Bone marrow (tissue), 2 donors: Measurements from ENCODE around the gene AHDC1.

Source experiments
- DNase-seq, 2 donors: peaks; one replicate each; lab custom pipeline; 2025; lab: John Stamatoyannopoulos, UW

AHDC1 gene

GRCh38 chr1:27597516-27598294 lies 6.2 kb downstream of the AHDC1 start:
- no peak for DNase-seq

- DNase-seq: no peak
Measured at GRCh38 chr1:27596986-27597385, 7.0 kb downstream of the AHDC1 start.

GRCh38 chr1:27596261-27596660 lies 7.7 kb downstream of the AHDC1 start:
- DNase-seq: no peak

- no peak for DNase-seq
Measured at GRCh38 chr1:27595597-27595996, 8.3 kb downstream of the AHDC1 start.

GRCh38 chr1:27594564-27595510 lies 9.1 kb downstream of the AHDC1 start:
- peak in 1 of 2 donors; percentile 67 for DNase-seq

GRCh38 chr1:27593678-27594563 lies 10.0 kb downstream of the AHDC1 start:
- DNase-seq: no peak

GRCh38 chr1:27592931-27593677 lies 10.8 kb downstream of the AHDC1 start:
- no peak for DNase-seq

- DNase-seq: no peak
Measured at GRCh38 chr1:27592232-27592930, 11.6 kb downstream of the AHDC1 start.

GRCh38 chr1:27591622-27592021 lies 12.3 kb downstream of the AHDC1 start:
- no peak for DNase-seq

GRCh38 chr1:27590917-27591508 lies 12.9 kb downstream of the AHDC1 start:
- no peak for DNase-seq

- no peak for DNase-seq
Measured at GRCh38 chr1:27589841-27590426, 14.0 kb downstream of the AHDC1 start.

GRCh38 chr1:27589441-27589840 lies 14.5 kb downstream of the AHDC1 start:
- no peak for DNase-seq

GRCh38 chr1:27588256-27589232 lies 15.4 kb downstream of the AHDC1 start:
- DNase-seq: no peak

GRCh38 chr1:27585684-27586083 lies 18.3 kb downstream of the AHDC1 start:
- DNase-seq: no peak

GRCh38 chr1:27584453-27584852 lies 19.5 kb downstream of the AHDC1 start:
- DNase-seq: no peak

GRCh38 chr1:27583479-27583878 lies 20.5 kb downstream of the AHDC1 start:
- no peak for DNase-seq

GRCh38 chr1:27581823-27582243 lies 22.1 kb downstream of the AHDC1 start:
- no peak for DNase-seq

- DNase-seq: peak in 1 of 2 donors; percentile 27
Measured at GRCh38 chr1:27577504-27578188, 26.3 kb downstream of the AHDC1 start.
